Activated CD8-positive, alpha-beta memory T cell treated with anti-CD3 and anti-CD28 coated beads, Interleukin-2, amount 50 U/mL, for 48 hours (primary cell): ENCODE results near the gene DHX34.
"Not testable (repeated sequence)": the region's sequence is repeated elsewhere in the genome, so short reads cannot be mapped to it uniquely, and the experiment has no call there.

Experiments used
- DNase-seq: peaks from one replicate; pipeline ENCODE4 v3.0.0-alpha.2; 2020

The DHX34 gene

DNA sequence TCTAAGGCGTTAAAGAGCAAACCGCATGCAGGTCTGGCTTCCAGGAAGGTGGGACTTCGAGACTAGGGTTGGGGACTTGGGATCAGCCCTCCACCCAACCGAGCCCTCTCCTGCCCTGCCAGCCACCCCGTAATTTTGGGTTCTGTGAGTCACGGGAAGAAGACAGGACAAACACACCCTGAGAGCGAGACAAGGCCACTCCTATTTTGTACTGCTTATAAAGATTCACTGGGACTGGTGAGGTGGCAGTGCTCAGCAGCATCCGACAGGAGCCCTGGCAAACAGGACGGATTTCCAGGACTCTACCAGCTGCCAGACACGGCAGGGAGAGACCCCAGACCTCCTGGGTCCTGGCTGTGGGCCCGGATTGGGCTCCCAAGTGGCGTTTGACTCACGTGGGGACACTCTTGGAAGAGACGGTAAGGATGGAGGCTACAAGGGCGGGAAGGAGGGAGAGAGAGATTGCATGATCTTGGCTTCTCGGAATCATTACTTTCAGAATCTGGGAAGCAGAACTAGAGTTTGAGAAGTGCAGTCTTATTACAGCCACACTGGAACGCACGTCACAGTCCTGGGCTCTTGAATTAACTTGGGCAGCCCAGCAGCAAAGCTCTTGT is 17.1 kb upstream of the DHX34 start, which contains the start of gene C5AR2:
C5AR2 (plus strand) TSS at position 245 of the 617 bp plus-strand sequence. CDS start 8,625 bp downstream, outside the sequence.
- no peak for DNase-seq

DNA sequence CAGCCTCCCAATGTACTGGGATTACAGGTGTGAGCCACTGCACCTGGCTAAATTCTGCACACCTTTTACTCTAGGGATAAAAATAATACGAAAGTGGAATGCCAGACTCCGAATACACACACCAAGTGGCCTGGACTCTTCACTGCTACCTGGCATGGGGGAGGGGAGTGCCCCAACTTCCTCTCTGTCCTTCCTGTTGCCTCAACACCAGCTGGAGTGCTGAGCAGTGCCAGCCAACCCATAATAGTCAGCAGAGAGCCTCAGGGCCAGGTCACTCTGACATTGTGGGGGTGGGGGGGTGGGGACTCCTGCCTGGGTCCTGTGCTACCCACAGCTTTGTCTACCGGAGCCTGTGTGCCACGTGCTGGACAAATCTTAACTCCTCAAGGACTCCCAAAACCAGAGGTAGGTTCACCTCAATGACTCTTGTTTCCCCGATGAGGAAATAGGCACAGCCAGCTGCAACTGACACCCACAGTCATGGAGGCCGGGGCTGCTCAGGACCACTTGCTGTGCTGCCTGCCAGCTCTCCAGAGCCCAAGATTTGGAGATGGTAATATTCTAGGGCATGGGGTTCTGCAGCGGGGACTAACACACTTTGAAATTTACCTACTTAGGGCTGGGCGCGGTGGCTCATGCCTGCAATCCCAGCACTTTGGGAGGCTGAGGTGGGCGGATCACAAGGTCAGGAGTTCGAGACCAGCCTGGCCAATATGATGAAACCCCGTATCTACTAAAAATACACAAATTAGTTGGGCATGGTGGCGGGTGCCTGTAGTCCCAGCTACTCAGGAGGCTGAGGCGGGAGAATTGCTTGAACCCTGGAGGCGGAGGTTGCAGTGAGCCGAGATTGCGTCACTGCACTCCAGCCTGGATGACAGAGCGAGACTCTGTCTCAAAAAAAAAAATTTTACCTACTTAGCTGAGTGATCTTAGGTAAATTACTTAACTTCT is 12.1 kb upstream of the DHX34 start:
- not testable (repeated sequence) for DNase-seq

DNA sequence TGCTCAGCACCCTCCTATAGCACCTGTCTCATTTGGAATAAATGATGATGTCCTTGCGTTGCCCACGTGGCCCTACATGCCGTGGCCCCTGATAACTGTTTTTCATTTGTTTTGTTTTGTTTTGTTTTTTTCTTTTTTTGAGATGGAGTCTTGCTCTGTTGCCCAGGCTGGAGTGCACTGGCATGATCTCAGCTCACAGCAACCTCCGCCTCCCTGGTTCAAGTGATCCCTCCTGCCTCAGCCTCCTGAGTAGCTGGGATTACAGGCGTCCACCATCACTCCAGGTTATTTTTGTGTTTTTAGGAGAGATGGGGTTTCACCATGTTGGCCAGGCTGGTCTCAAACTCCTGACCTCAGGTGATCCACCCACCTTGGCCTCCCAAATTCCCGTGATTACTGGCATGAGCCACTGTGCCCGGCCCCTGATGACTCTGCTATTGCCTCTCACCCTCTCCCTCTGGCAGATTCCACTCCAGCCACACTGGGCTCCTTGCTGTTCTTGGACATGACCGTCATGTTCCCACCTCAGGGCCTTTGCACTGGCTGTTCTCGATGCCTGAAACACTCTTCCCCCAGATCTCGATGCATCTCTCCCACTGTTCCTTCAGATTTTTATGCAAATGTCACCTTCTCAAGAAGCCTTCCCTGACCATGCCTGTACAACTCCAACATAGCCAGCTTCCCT is 9.8 kb upstream of the DHX34 start:
- DNase-seq, result no peak

DNA sequence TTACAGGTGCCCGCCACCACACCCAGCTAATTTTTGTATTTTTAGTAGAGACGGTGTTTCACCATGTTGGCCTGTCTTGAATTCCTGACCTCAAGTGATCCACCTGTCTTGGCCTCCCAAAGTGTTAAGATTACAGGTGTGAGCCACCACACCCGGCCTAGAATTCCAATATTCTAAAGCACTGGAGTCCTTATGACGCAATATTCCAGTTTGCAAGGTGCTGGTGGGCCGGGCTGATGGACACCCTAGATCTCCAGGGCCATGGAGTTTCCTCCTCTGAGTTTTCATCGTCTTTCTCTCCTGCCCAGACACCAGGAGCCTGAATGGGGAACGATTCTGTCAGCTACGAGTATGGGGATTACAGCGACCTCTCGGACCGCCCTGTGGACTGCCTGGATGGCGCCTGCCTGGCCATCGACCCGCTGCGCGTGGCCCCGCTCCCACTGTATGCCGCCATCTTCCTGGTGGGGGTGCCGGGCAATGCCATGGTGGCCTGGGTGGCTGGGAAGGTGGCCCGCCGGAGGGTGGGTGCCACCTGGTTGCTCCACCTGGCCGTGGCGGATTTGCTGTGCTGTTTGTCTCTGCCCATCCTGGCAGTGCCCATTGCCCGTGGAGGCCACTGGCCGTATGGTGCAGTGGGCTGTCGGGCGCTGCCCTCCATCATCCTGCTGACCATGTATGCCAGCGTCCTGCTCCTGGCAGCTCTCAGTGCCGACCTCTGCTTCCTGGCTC is 8.5 kb upstream of the DHX34 start:
- DNase-seq, result no peak

DNA sequence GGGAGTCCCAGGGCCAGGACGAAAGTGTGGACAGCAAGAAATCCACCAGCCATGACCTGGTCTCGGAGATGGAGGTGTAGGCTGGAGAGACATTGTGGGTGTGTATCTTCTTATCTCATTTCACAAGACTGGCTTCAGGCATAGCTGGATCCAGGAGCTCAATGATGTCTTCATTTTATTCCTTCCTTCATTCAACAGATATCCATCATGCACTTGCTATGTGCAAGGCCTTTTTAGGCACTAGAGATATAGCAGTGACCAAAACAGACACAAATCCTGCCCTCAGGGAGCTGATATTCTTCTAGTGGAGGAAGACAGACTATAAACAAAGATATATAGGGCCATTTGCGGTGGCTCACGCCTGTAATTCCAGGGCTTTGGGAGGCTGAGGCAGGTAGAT is 7.4 kb upstream of the DHX34 start:
- DNase-seq, result no peak

- DNase-seq, result no peak
Observed at GRCh38 chr19:47343194-47343802, 5.8 kb upstream of the DHX34 start.

DNA sequence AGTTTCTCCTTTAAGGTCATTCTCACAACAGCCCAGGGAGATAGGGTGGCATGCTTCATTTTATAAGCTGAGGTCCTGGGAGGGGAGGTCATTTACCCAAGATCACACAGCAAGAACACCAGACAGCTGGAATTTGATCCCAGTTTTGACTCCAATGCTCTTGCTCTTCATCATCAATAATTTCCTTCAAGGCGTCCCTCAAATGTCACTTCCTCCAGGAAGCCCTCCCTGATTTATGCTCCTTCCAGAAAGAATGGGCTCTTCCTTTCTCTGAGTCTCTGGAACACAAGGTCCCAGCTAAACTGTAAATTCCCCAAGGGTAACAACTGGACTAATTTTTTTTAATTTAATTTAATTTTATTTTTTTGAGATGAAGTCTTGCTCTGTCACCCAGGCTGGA is 4.7 kb upstream of the DHX34 start:
- DNase-seq, result no peak

GRCh38 chr19:47346024-47346423 is 3.1 kb upstream of the DHX34 start:
- not testable (repeated sequence) for DNase-seq

DNA sequence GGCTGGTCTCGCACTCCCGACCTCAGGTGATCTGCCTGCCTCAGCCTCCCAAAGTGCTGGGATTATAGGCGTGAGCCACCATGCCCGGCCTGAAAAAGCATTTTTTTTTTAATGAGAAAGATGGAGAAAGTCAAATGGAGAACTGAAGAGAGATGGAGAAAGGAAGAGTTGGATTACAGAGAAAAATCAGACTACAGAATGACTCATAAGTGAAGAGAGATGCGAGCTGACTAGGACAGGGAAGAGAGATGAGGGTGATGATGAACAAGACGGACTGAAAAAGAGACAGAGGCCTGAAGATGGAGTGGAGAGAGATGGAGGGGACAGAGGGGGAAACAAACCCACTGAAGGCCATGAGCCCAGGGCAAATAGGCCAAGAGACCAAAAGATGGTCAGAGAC is 1.5 kb downstream of the DHX34 start:
- no peak for DNase-seq

GRCh38 chr19:47351548-47351947 is 2.4 kb downstream of the DHX34 start:
- DNase-seq, result no peak

- DNase-seq, result no peak
Observed at GRCh38 chr19:47352095-47352494, 3.0 kb downstream of the DHX34 start.

- DNase-seq, result no peak
Observed at GRCh38 chr19:47353307-47353712, 4.2 kb downstream of the DHX34 start.

DNA sequence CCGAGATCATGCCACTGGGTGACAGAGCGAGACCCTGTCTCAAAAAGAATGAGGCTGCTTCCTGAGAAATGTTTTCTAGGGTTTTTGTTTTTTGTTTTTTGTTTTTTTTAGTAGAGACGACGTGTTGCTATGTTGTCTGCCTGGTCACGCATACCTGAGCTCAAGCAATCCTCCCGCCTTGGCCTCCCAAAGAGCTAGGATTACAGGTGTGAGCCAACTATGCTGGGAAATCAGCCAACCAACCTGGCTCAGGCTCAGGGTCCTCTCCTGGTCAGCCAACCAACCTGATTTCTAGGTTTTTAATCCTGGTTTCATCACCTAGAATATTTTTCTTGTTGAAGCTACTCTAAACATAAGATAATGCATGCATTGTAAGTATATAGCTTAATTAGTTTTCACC is 7.8 kb downstream of the DHX34 start:
- no peak for DNase-seq

DNA sequence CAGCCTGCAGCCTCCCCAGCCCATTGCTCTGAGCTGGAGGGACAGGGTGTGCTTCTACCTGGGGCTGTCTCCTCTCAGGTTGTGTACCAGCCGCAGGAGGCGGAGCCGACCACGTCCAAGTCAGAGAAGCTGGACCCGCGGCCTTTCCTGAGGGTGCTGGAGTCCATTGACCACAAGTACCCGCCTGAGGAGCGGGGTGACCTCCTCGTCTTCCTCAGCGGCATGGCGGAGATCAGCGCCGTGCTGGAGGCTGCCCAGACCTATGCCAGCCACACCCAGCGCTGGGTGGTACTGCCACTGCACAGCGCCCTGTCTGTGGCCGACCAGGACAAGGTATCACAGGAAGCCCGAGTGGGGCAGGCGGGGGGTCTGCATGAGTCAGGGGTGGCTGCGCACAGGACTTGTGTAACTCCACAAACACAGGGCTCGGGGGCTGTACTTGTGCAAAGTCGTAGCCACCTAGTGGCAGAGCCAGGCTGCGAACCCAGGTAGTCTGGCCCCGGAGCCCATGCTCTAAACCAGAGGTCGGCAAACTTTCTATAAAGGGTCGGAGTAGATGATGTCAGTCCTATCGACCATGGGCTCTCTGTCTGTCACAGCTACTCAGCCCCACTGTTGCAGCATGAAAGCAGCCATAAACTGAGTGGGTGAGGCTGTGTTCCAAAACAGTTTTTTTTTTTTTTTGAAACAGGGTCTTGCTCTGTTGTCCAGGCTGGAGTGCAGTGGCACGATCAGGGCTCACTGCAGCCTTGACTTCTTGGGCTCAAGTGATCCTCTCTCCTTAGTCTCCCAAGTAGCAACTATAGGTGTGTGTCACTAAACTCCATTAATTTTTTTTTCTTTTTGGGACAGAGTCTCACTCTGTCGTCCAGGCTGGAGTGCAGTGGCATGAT is 8.9 kb downstream of the DHX34 start:
- no peak for DNase-seq

- no peak for DNase-seq
Observed at GRCh38 chr19:47358936-47359335, 9.8 kb downstream of the DHX34 start.

DNA sequence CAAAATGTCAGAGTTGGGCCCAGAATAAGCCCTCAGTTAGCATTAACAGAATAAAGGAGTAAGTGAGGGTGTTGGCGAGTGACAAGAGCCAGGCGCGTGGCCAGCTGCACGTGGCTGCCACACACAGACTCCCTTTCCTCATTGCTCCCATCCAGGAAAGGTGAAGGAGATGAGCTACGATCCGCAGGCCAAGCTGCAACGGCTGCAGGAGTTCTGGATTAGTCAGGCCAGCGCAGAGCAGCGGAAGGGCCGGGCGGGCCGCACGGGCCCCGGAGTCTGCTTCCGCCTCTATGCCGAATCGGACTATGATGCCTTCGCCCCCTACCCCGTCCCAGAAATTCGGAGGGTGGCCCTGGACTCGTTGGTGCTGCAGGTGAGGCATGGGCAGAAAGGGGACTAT is 13.2 kb downstream of the DHX34 start:
- no peak for DNase-seq

- no peak for DNase-seq
Observed at GRCh38 chr19:47363758-47364531, 14.8 kb downstream of the DHX34 start.

- not testable (repeated sequence) for DNase-seq
Observed at GRCh38 chr19:47365455-47365854, 16.3 kb downstream of the DHX34 start.

- DNase-seq, result no peak
Observed at GRCh38 chr19:47370045-47370611, 21.0 kb downstream of the DHX34 start.

DNA sequence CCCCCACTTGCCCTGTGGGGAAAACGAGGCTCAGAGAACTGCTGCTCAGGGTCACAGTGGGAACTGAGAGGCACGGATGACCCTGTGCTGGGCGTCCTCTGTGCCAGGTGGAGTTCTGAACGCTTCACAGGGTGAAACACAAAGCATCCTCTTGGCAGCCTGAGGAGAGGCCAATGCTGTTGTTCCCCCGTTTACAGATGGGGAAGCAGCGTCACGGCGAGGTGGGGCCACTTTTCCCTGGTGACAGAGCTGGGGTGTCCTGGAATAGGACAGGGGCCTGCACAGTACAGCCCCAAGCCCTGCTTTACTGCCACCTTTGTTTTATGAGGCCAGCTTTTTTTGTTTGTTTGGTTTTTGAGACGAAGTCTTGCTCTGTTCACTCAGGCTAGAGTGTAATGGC is 22.1 kb downstream of the DHX34 start:
- no peak for DNase-seq
